GM21526 (cell line): ENCODE data around the gene H2AZ2.
A peak's percentile ranks its signal among the peaks of the same experiment; 100 is the strongest.
"Not testable (repeated sequence)": the region's sequence is repeated elsewhere in the genome, so short reads cannot be mapped to it uniquely, and the experiment has no call there.

ENCODE experiments used
- ATAC-seq: cut with Tn5 transposase; IDR thresholded peaks from one replicate; pipeline ENCODE4 v1.9.1; 2021; ENCODE audit warnings: moderate library complexity; ENCODE audit not compliant: unreplicated experiment, low FRiP score

The H2AZ2 gene

GRCh38 chr7:44871918-44872317 lies 24.0 kb upstream of the H2AZ2 start:
- ATAC-seq: not testable (repeated sequence)

- ATAC-seq: not testable (repeated sequence)
Observed at GRCh38 chr7:44870780-44871179, 22.9 kb upstream of the H2AZ2 start.

GRCh38 chr7:44870336-44870735 lies 22.4 kb upstream of the H2AZ2 start:
- not testable (repeated sequence) for ATAC-seq

- no peak for ATAC-seq
Observed at GRCh38 chr7:44867073-44867995, 19.4 kb upstream of the H2AZ2 start.

- ATAC-seq: not testable (repeated sequence)
Observed at GRCh38 chr7:44861949-44862348, 14.1 kb upstream of the H2AZ2 start.

GRCh38 chr7:44858161-44858560 lies 10.3 kb upstream of the H2AZ2 start:
- ATAC-seq: no peak

GRCh38 chr7:44854644-44855364 lies 6.9 kb upstream of the H2AZ2 start:
- no peak for ATAC-seq

- ATAC-seq: no peak
Observed at GRCh38 chr7:44853391-44853790, 5.5 kb upstream of the H2AZ2 start.

- ATAC-seq: no peak
Observed at GRCh38 chr7:44852590-44852989, 4.7 kb upstream of the H2AZ2 start.

- no peak for ATAC-seq
Observed at GRCh38 chr7:44849885-44850544, 2.1 kb upstream of the H2AZ2 start.

GRCh38 chr7:44849259-44849884 lies 1.5 kb upstream of the H2AZ2 start:
- ATAC-seq: no peak

GRCh38 chr7:44847509-44847919 lies 373 bp downstream of the H2AZ2 start:
- ATAC-seq: peak; percentile 51

GRCh38 chr7:44846816-44847508 lies 925 bp downstream of the H2AZ2 start:
- ATAC-seq: no peak

- not testable (repeated sequence) for ATAC-seq
Observed at GRCh38 chr7:44846390-44846789, 1.5 kb downstream of the H2AZ2 start.

GRCh38 chr7:44845451-44845850 lies 2.4 kb downstream of the H2AZ2 start:
- no peak for ATAC-seq

GRCh38 chr7:44843440-44843839 lies 4.4 kb downstream of the H2AZ2 start:
- not testable (repeated sequence) for ATAC-seq

- ATAC-seq: not testable (repeated sequence)
Observed at GRCh38 chr7:44842675-44843074, 5.2 kb downstream of the H2AZ2 start.

GRCh38 chr7:44838751-44839150 lies 9.1 kb downstream of the H2AZ2 start:
- ATAC-seq: no peak

- no peak for ATAC-seq
Observed at GRCh38 chr7:44827567-44827966, 20.3 kb downstream of the H2AZ2 start.
